H1 (cell line): ENCODE measurements around the gene GOLGA1. TPM values are rescaled to one million over a fixed set of nuclear protein-coding genes. Genes with fewer than 3 reads are reported as not detected.

Experiments used
- CTCF ChIA-PET: fragments of 300-600 bp; sonication (Branson Sonifier 250); formaldehyde crosslinking; loops from one replicate; lab custom pipeline; 2021; ENCODE audit not compliant: partially characterized antibody; lab: Charles Lee
- POLR2A ChIA-PET: fragments of 300-600 bp; sonication (Branson Sonifier 250); formaldehyde crosslinking; loops from one replicate; lab custom pipeline; 2021; ENCODE audit warnings: inconsistent platforms; ENCODE audit not compliant: partially characterized antibody; lab: Charles Lee
- DNase-seq, 2 experiments: peaks; one replicate each; pipeline versions ENCODE4 v3.0.0 to v3.0.0-alpha.2; 2010 to 2022; ENCODE audit warnings: low spot score in 2 of 2, low read depth in 1 of 2, mixed read lengths in 1 of 2
- FAIRE-seq: peaks from 2 replicates; lab custom pipeline; 2011; peaks lifted over from hg19 to GRCh38; lab: Jason Lieb, UNC
- H2AFZ ChIP-seq: 2 replicates; pipeline ENCODE4 v1.8.1; 2012; ENCODE audit warnings: low read length, inconsistent platforms
- H2AK5ac ChIP-seq: 2 replicates; pipeline ENCODE4 v1.6.1; 2013; ENCODE audit warnings: low read depth, low read length
- H2BK120ac ChIP-seq: replicated peaks from 2 replicates; pipeline ENCODE3; 2013; ENCODE audit warnings: low read depth, low read length, inconsistent platforms
- H2BK12ac ChIP-seq: 2 replicates; pipeline ENCODE4 v1.6.1; 2013; ENCODE audit warnings: low read depth, low read length
- H2BK15ac ChIP-seq: 2 replicates; pipeline ENCODE4 v1.6.1; 2013; ENCODE audit warnings: low read length
- H2BK20ac ChIP-seq: 2 replicates; pipeline ENCODE4 v1.6.1; 2013; ENCODE audit warnings: low read length
- H2BK5ac ChIP-seq: 2 replicates; pipeline ENCODE4 v1.6.1; 2013; ENCODE audit warnings: low read depth, low read length
- H3K14ac ChIP-seq: 2 replicates; pipeline ENCODE4 v1.6.1; 2013; ENCODE audit warnings: inconsistent platforms; ENCODE audit not compliant: insufficient read length
- H3K18ac ChIP-seq: 2 replicates; pipeline ENCODE4 v1.6.1; 2013; ENCODE audit warnings: low read length; ENCODE audit errors: extremely low read depth
- H3K23ac ChIP-seq: 2 replicates; pipeline ENCODE4 v1.6.1; 2013; ENCODE audit warnings: inconsistent platforms; ENCODE audit not compliant: insufficient read length
- H3K23me2 ChIP-seq: 2 replicates; pipeline ENCODE4 v1.6.1; 2013; ENCODE audit warnings: low read depth, low read length
- H3K27ac ChIP-seq: 2 replicates; pipeline ENCODE4 v1.6.1; 2011; ENCODE audit warnings: low read depth, low read length, inconsistent platforms
- H3K27me3 ChIP-seq, 4 experiments: replicated peaks in 1 of 4; 1 replicate in 1 of 4; 2 replicates in 3 of 4; pipeline versions ENCODE4 v1.6.1 to v1.8.1; 2011 to 2013; ENCODE audit warnings: low read length in 3 of 4, mild to moderate bottlenecking in 3 of 4, inconsistent platforms in 2 of 4, mixed read lengths in 2 of 4, moderate library complexity in 1 of 4; ENCODE audit not compliant: control insufficient read depth in 3 of 4, insufficient read depth in 3 of 4; ENCODE audit errors: extremely low read depth in 1 of 4
- H3K36me3 ChIP-seq, 4 experiments: 2 replicates each; pipeline versions ENCODE4 v1.6.1 to v1.8.1; 2011 to 2013; ENCODE audit warnings: mild to moderate bottlenecking in 4 of 4, low read length in 3 of 4, moderate library complexity in 2 of 4, control low read depth in 1 of 4, inconsistent platforms in 1 of 4; ENCODE audit not compliant: insufficient read depth in 4 of 4, control insufficient read depth in 2 of 4
- H3K4ac ChIP-seq: replicated peaks from 2 replicates; pipeline ENCODE3; 2013; ENCODE audit warnings: low read length, low read depth, mixed read lengths, inconsistent platforms; ENCODE audit not compliant: insufficient read length
- H3K4me1 ChIP-seq, 4 experiments: replicated peaks in 1 of 4; 1 replicate in 1 of 4; 2 replicates in 3 of 4; pipeline versions ENCODE4 v1.6.1 to v1.8.1; 2011 to 2013; ENCODE audit warnings: low read length in 3 of 4, inconsistent platforms in 2 of 4, mixed read lengths in 1 of 4; ENCODE audit not compliant: insufficient read depth in 4 of 4, control insufficient read depth in 3 of 4
- H3K4me2 ChIP-seq, 2 experiments: 2 replicates each; pipeline versions ENCODE4 v1.6.1 to v1.8.1; 2011 to 2013; ENCODE audit warnings: low read depth in 2 of 2, low read length in 2 of 2, control low read depth in 1 of 2, inconsistent platforms in 1 of 2, mild to moderate bottlenecking in 1 of 2; ENCODE audit not compliant: insufficient read depth in 1 of 2
- H3K4me3 ChIP-seq, 4 experiments: fragments of 200-600, 300-600 bp in 1 of 4; sonication (generic), shearing (Covaris generic), sonication (Bioruptor Twin) in 1 of 4; 2 replicates each; pipeline versions ENCODE4 v1.5.1 to v1.8.1; 2011 to 2016; ENCODE audit warnings: low read length in 4 of 4, low read depth in 3 of 4, control low read depth in 2 of 4, inconsistent platforms in 2 of 4, mild to moderate bottlenecking in 2 of 4, mixed read lengths in 1 of 4, moderate library complexity in 1 of 4; ENCODE audit not compliant: insufficient read depth in 2 of 4; ENCODE audit errors: extremely low read depth in 1 of 4
- H3K56ac ChIP-seq: replicated peaks from 2 replicates; pipeline ENCODE3; 2013; ENCODE audit warnings: low read depth, mild to moderate bottlenecking, mixed read lengths, low read length, inconsistent platforms; ENCODE audit not compliant: insufficient read length
- H3K79me1 ChIP-seq: 2 replicates; pipeline ENCODE4 v1.6.1; 2013; ENCODE audit warnings: low read depth, low read length, control low read depth
- H3K79me2 ChIP-seq, 2 experiments: 2 replicates each; pipeline versions ENCODE4 v1.6.1 to v1.8.1; 2012 to 2013; ENCODE audit warnings: low read length in 2 of 2, mild to moderate bottlenecking in 2 of 2, inconsistent platforms in 1 of 2; ENCODE audit not compliant: insufficient read depth in 2 of 2, control insufficient read depth in 1 of 2
- H3K9ac ChIP-seq, 4 experiments: replicated peaks in 1 of 4; 1 replicate in 1 of 4; 2 replicates in 3 of 4; pipeline versions ENCODE4 v1.6.1 to v1.8.1; 2011 to 2013; ENCODE audit warnings: low read depth in 3 of 4, low read length in 3 of 4, control low read depth in 2 of 4, mild to moderate bottlenecking in 2 of 4, moderate library complexity in 2 of 4, inconsistent platforms in 1 of 4; ENCODE audit errors: extremely low read depth in 1 of 4
- H3K9me3 ChIP-seq, 2 experiments: 2 replicates each; pipeline versions ENCODE4 v1.6.1 to v1.8.1; 2012 to 2013; ENCODE audit warnings: mild to moderate bottlenecking in 2 of 2, moderate library complexity in 2 of 2, control low read depth in 1 of 2, inconsistent platforms in 1 of 2, low read depth in 1 of 2, low read length in 1 of 2, mixed read lengths in 1 of 2; ENCODE audit not compliant: insufficient read depth in 2 of 2
- H4K20me1 ChIP-seq, 2 experiments: replicated peaks in 1 of 2; 2 replicates each; pipeline versions ENCODE3 to v1.8.1; 2011 to 2013; ENCODE audit warnings: inconsistent platforms in 2 of 2, low read length in 2 of 2, mild to moderate bottlenecking in 1 of 2; ENCODE audit not compliant: insufficient read depth in 2 of 2, control insufficient read depth in 1 of 2
- H4K5ac ChIP-seq: 2 replicates; pipeline ENCODE4 v1.6.1; 2013; ENCODE audit warnings: low read length, low read depth, mixed read lengths, inconsistent platforms; ENCODE audit not compliant: insufficient read length
- H4K8ac ChIP-seq: 2 replicates; pipeline ENCODE4 v1.8.0; 2013; ENCODE audit warnings: mild to moderate bottlenecking, moderate library complexity, low read length, inconsistent platforms; ENCODE audit not compliant: insufficient read depth; ENCODE audit errors: extremely low read depth
- H4K91ac ChIP-seq: replicated peaks from 2 replicates; pipeline ENCODE3; 2013; ENCODE audit warnings: low read length, mixed read lengths, inconsistent platforms; ENCODE audit not compliant: insufficient read length
- BACH1 ChIP-seq: IDR thresholded peaks from 2 replicates; pipeline ENCODE4 v1.6.1; 2012; ENCODE audit warnings: low read length, improper control_type of control experiment
- CBX8 ChIP-seq: fragments of 300-800, 300-1000 bp; sonication (generic); IDR thresholded peaks from 2 replicates; pipeline ENCODE4 v1.7.1; 2016; ENCODE audit warnings: low read depth, low read length, borderline replicate concordance
- CHD1 ChIP-seq: IDR thresholded peaks from 2 replicates; pipeline ENCODE4 v1.6.1; 2012; ENCODE audit warnings: low read depth, low read length, improper control_type of control experiment
- JUN ChIP-seq: IDR thresholded peaks from 2 replicates; pipeline ENCODE4 v1.6.1; 2011; ENCODE audit warnings: low read depth, mild to moderate bottlenecking, improper control_type of control experiment, low read length
- NANOG ChIP-seq: IDR thresholded peaks from 2 replicates; pipeline ENCODE4 v1.6.1; 2011; ENCODE audit warnings: low read length, low read depth, mild to moderate bottlenecking, inconsistent platforms; ENCODE audit not compliant: insufficient read depth, poor library complexity, severe bottlenecking
- POLR2AphosphoS5 ChIP-seq: IDR thresholded peaks from 2 replicates; pipeline ENCODE4 v1.6.1; 2011; ENCODE audit warnings: low read depth, low read length
- RAD21 ChIP-seq, 2 experiments: IDR thresholded peaks in 1 of 2; conservative IDR thresholded peaks in 1 of 2; 2 replicates each; pipeline ENCODE4 v1.6.1; 2011; ENCODE audit warnings: low read depth in 2 of 2, low read length in 2 of 2, improper control_type of control experiment in 1 of 2, inconsistent platforms in 1 of 2, mild to moderate bottlenecking in 1 of 2, moderate library complexity in 1 of 2
- SAP30 ChIP-seq: fragments of 300-600 bp; sonication (generic); IDR thresholded peaks from 2 replicates; pipeline ENCODE4 v1.7.1; 2012; ENCODE audit warnings: low read length, moderate library complexity, mild to moderate bottlenecking, inconsistent platforms; ENCODE audit not compliant: insufficient read depth, insufficient replicate concordance
- SIN3A ChIP-seq, 2 experiments: IDR thresholded peaks in 1 of 2; conservative IDR thresholded peaks in 1 of 2; 2 replicates each; pipeline ENCODE4 v1.6.1; 2011 to 2012; ENCODE audit warnings: low read length in 2 of 2, improper control_type of control experiment in 1 of 2, low read depth in 1 of 2, mild to moderate bottlenecking in 1 of 2
- YY1 ChIP-seq: IDR thresholded peaks from 2 replicates; pipeline ENCODE4 v1.6.1; 2011; ENCODE audit warnings: low read depth, mild to moderate bottlenecking, low read length
- WGBS, 2 experiments: shearing (Covaris generic) in 1 of 2; methylation state at CpG; one replicate each; pipeline versions ENCODE4 v1.1.6 to v1.1.7; 2013 to 2015; ENCODE audit warnings: low lambda C conversion rate in 2 of 2, mixed read lengths in 2 of 2, inconsistent platforms in 1 of 2, low coverage in 1 of 2, missing lambda C conversion rate in 1 of 2; ENCODE audit not compliant: insufficient replicate concordance in 2 of 2, insufficient coverage in 1 of 2, insufficient read length in 1 of 2; ENCODE audit errors: extremely low coverage in 1 of 2, missing lambda C conversion rate in 1 of 2; 5-methylcytosine and 5-hydroxymethylcytosine counted together
- polyA plus RNA-seq, 7 experiments: library from polyadenylated mRNA; depleted of rRNA in 3 of 7; stranded (reverse) in 5 of 7; unstranded in 2 of 7; fragments of >200 nt in 5 of 7; fragments of 200-250 nt in 2 of 7; gene quantifications; 1 replicate in 5 of 7; 2 replicates in 1 of 7; 4 replicates in 1 of 7; pipeline versions ENCODE4 v1.2.1 to v1.2.3, GENCODE V29; 2011 to 2013; ENCODE audit warnings: missing spikeins in 2 of 7, mixed read lengths in 2 of 7
- total RNA-seq: library from RNA; stranded (reverse); fragmentation: NEBNext Ultra II Directional; extraction: Animal tissue kit (Norgen Biotek cat#: 25700); gene quantifications from 2 replicates; pipeline ENCODE4 v1.2.1, GENCODE V29; 2021
- TF ChIP-seq, protein P1 (sequence below): IDR thresholded peaks from 2 replicates; pipeline ENCODE4 v1.6.1; 2012; ENCODE audit warnings: inconsistent platforms

GOLGA1 gene
- total and polyA plus RNA-seq, 2 of the 8 experiments (the other 6 are each of a cell fraction or from before 2014, with no cell fraction given) = 4.8 to 6.5 TPM

DNA sequence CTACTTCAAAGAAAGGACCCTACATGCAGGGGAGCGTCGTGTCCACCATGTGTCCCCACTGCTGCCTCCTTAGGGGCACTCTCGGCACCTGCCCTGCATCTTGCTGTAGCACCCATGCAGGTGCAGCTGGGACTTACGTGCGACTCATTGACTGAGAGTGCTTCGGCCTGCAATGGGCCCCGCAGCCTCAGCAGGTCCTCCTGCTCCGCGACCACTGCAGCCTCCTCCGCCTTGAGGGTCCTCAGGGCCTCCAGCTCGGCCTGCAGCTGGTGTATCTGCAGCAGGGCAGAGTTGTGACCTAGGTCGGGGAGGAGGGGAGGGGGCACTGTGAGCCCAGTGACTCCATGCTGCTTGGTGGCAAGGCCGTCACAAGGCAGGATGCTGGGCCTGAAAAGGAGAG lies 51.9 kb downstream of the GOLGA1 start:
- ChIA-PET CTCF (interaction anchor here (0.8 to 3.0 kb wide), 8 partner anchors 9 to 112 kb away, joined by 3 to 17 read pairs (median 4); partner anchors contain the start of genes OLFML2A and WDR38), POLR2A (interaction anchor here (1.4 to 31.1 kb wide), 2 partner anchors 10 to 26 kb away, joined by 5 to 573 read pairs; partner anchors contain the start of genes ARPC5L, RPL35 and WDR38)
- H3K23me2 ChIP-seq = no peaks in the 10 kb centered on the region
- no peak overlapping the region for H4K91ac ChIP-seq
- H3K56ac ChIP-seq = no peak overlapping the region
- no peak overlapping the region for H3K27ac ChIP-seq
- no peak overlapping the region for H3K4me3 ChIP-seq
- H3K9ac ChIP-seq = no peak overlapping the region
- H2BK120ac ChIP-seq = no peak overlapping the region
- no peak overlapping the region for H3K4ac ChIP-seq
- TF ChIP-seq BACH1 = no peak
- TF ChIP-seq SIN3A (conservative IDR thresholded peaks at IDR 0.05 in 1 of 2, IDR thresholded peaks at IDR 0.05 in 1 of 2; ENCODE audit: low read depth in 1 of 2, low read length in 2 of 2) = no peak
- no peak for TF ChIP-seq SAP30
- no peak for TF ChIP-seq JUN
- TF ChIP-seq YY1 = no peak
- TF ChIP-seq CHD1 = no peak
- TF ChIP-seq, protein P1, sequence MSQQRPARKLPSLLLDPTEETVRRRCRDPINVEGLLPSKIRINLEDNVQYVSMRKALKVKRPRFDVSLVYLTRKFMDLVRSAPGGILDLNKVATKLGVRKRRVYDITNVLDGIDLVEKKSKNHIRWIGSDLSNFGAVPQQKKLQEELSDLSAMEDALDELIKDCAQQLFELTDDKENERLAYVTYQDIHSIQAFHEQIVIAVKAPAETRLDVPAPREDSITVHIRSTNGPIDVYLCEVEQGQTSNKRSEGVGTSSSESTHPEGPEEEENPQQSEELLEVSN = no peak
- no peak for TF ChIP-seq CBX8
- TF ChIP-seq RAD21 (IDR thresholded peaks at IDR 0.05 in 1 of 2, conservative IDR thresholded peaks at IDR 0.05 in 1 of 2; ENCODE audit: low read depth in 2 of 2, low read length in 2 of 2) = no peak
- TF ChIP-seq POLR2AphosphoS5 = no peak
- no peak for TF ChIP-seq NANOG
- no peak overlapping the region for H2AK5ac ChIP-seq
- no peak overlapping the region for H2AFZ ChIP-seq
- no peak overlapping the region for H2BK15ac ChIP-seq
- H3K18ac ChIP-seq = no peak overlapping the region
- H2BK12ac ChIP-seq = no peak overlapping the region
- no peak overlapping the region for H2BK5ac ChIP-seq
- no peak for FAIRE-seq
- H3K27me3 ChIP-seq = no peaks in the 10 kb centered on the region
- no peak overlapping the region for H4K8ac ChIP-seq
- DNase-seq = no peak
- WGBS, 2 experiments = 88% methylated on average over 11 of the region's 13 CpGs; no CpG with 5 or more reads in 1 of the 2 experiments
- no peak overlapping the region for H3K4me2 ChIP-seq
- peaks cover 0 to 2% of the 10 kb centered on the region in 2 experiments for H4K20me1 ChIP-seq
- no peaks in the 10 kb centered on the region; a peak in 1 of 8 replicates for H3K36me3 ChIP-seq
- H3K79me2 ChIP-seq = no peaks in the 10 kb centered on the region
- H3K9me3 ChIP-seq = no peaks in the 10 kb centered on the region; a peak in 1 of 4 replicates
- peaks cover 0 to 2% (median under 1%) of the 10 kb centered on the region in 4 experiments; a peak in 3 of 7 replicates for H3K4me1 ChIP-seq
- H3K79me1 ChIP-seq = no peaks in the 10 kb centered on the region
- no peak overlapping the region for H4K5ac ChIP-seq
- no peak overlapping the region for H3K23ac ChIP-seq
- no peak overlapping the region for H2BK20ac ChIP-seq
- no peak overlapping the region for H3K14ac ChIP-seq
